Measurements from ENCODE around the gene DCAF10.
"Not testable (repeated sequence)": the region's sequence is repeated elsewhere in the genome, so short reads cannot be mapped to it uniquely, and the experiment has no call there.

DCAF10 gene

GRCh38 chr9:37796232-37796631 is 4.4 kb upstream of the DCAF10 start:
- DNase-seq = no peak

GRCh38 chr9:37798677-37799076 is 1.9 kb upstream of the DCAF10 start:
- no peak for DNase-seq

- DNase-seq = no peak
These were observed 772 bp downstream of the DCAF10 start for GRCh38 chr9:37801287-37801850.

- DNase-seq = no peak
These were observed 1.5 kb downstream of the DCAF10 start for GRCh38 chr9:37801959-37802711.

- DNase-seq = no peak
These were observed 5.7 kb downstream of the DCAF10 start for GRCh38 chr9:37806271-37806670.

- not testable (repeated sequence) for DNase-seq
These were observed 9.1 kb downstream of the DCAF10 start for GRCh38 chr9:37809676-37810075.

GRCh38 chr9:37811906-37812476 is 11.4 kb downstream of the DCAF10 start:
- no peak for DNase-seq

- DNase-seq = no peak
These were observed 12.3 kb downstream of the DCAF10 start for GRCh38 chr9:37812773-37813379.

GRCh38 chr9:37818849-37819248 is 18.3 kb downstream of the DCAF10 start:
- no peak for DNase-seq

- no peak for DNase-seq
These were observed 19.5 kb downstream of the DCAF10 start for GRCh38 chr9:37820142-37820541.

GRCh38 chr9:37825174-37825573 is 24.6 kb downstream of the DCAF10 start:
- DNase-seq = not testable (repeated sequence)

- no peak for DNase-seq
These were observed 27.0 kb downstream of the DCAF10 start for GRCh38 chr9:37827483-37828165.

- DNase-seq = no peak
These were observed 35.2 kb downstream of the DCAF10 start for GRCh38 chr9:37835821-37836220.

- no peak for DNase-seq
These were observed 35.8 kb downstream of the DCAF10 start for GRCh38 chr9:37836386-37836785.

GRCh38 chr9:37839496-37840461 is 39.2 kb downstream of the DCAF10 start:
- no peak for DNase-seq

- DNase-seq = no peak
These were observed 40.1 kb downstream of the DCAF10 start for GRCh38 chr9:37840560-37841194.

GRCh38 chr9:37852222-37852621 is 51.6 kb downstream of the DCAF10 start:
- no peak for DNase-seq

- no peak for DNase-seq
These were observed 56.0 kb downstream of the DCAF10 start for GRCh38 chr9:37856551-37856950.

GRCh38 chr9:37859043-37859442 is 58.4 kb downstream of the DCAF10 start:
- no peak for DNase-seq

GRCh38 chr9:37862530-37862929 is 61.9 kb downstream of the DCAF10 start:
- DNase-seq = no peak

- DNase-seq = no peak
These were observed 69.6 kb downstream of the DCAF10 start for GRCh38 chr9:37870081-37870798.

Measured in NCI-H1417 treated with DMSO at 0.1 percent for 48 hours (cell line).